ENCODE data around the gene RABEP1. TPM values are rescaled to one million over a fixed set of nuclear protein-coding genes. Genes with fewer than 3 reads are reported as not detected.

Gene RABEP1
- total and polyA plus RNA-seq, 4 donors: 21.1 to 47.5 (median 34.4) TPM

- Histone ChIP-seq H3K27ac (ENCODE audit: low read depth in 1 of 2, low read length in 2 of 2) (no peak overlapping the region), H3K4me3 (ENCODE audit: low read length in 2 of 2) (no peak overlapping the region), H3K9me3 (ENCODE audit: control insufficient read depth, low read length) (no peaks in the 10 kb centered on the region), H3K4me1 (ENCODE audit: control insufficient read depth in 1 of 2, insufficient read depth in 2 of 2, low read length in 2 of 2) (no peaks in the 10 kb centered on the region), H3K36me3 (ENCODE audit: control insufficient read depth in 1 of 2, insufficient read depth in 2 of 2, low read length in 1 of 2) (peaks cover 4 to 11% of the 10 kb centered on the region in 2 donors), H3K27me3 (ENCODE audit: control insufficient read depth in 1 of 2, insufficient read depth in 2 of 2, low read length in 1 of 2) (no peaks in the 10 kb centered on the region)
- WGBS, 2 donors: 66 to 71% methylated on average over 7 of the region's 7 CpGs
- DNase-seq: no peak
- no peak for ATAC-seq (ENCODE audit: low FRiP score)
- intact Hi-C loops (cut with DNase I): no loop called here
These were observed 80.2 kb downstream of the RABEP1 start for GRCh38 chr17:5362162-5362811.

DNA sequence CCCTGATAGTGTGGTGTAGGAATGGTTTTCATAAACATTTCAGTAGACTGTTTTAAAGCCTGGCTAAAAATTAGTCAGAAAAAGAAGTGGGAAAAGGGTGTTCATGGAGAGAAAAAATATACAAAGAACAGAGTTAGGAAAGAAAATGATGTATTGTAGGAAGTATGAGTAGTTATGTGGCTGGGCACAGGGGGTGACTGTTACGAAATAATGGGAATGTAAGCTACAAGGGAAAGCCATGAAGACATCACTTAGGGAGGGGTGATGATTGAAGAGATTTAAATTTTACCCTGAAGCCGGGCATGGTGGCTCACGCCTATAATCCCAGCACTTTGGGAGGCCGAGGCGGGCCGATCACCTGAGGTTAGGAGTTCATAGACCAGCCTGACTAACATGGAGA lies 82.1 kb downstream of the RABEP1 start:
- DNase-seq (no peak), ATAC-seq (ENCODE audit: low FRiP score) (no peak)
- Histone ChIP-seq H3K27ac (ENCODE audit: low read depth in 1 of 2, low read length in 2 of 2) (no peak overlapping the region), H3K36me3 (ENCODE audit: control insufficient read depth in 1 of 2, insufficient read depth in 2 of 2, low read length in 1 of 2) (peaks cover 0 to 11% of the 10 kb centered on the region in 2 donors), H3K4me3 (ENCODE audit: low read length in 2 of 2) (no peak overlapping the region), H3K27me3 (ENCODE audit: control insufficient read depth in 1 of 2, insufficient read depth in 2 of 2, low read length in 1 of 2) (no peaks in the 10 kb centered on the region), H3K4me1 (ENCODE audit: control insufficient read depth in 1 of 2, insufficient read depth in 2 of 2, low read length in 2 of 2) (no peaks in the 10 kb centered on the region), H3K9me3 (ENCODE audit: control insufficient read depth, low read length) (no peaks in the 10 kb centered on the region)
- 94 to 96% methylated on average over 6 of the region's 6 CpGs for WGBS, 2 donors
- intact Hi-C loops (cut with DNase I): no loop called here

DNA sequence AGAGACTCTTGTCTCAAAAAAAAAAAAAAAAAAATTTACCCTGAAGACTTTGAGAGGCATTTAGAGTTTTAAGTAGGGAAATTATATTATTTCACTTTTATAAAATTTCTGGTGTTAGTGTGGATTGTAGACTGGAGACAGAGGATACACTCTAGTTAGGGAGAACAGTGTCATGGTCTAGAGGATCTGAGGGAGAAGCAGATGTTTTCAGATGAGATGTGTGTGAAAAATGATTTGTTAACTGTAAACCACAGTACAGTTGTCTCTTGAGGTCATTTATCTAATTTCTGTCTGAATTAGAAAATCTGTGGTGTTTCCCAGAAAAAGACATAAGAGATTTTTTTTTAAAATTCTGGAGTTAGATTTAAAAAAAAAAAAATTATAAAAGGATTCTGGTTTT lies 82.6 kb downstream of the RABEP1 start:
- intact Hi-C loops (cut with DNase I): no loop called here
- ATAC-seq (ENCODE audit: low FRiP score): no peak

GRCh38 chr17:5365831-5366230 lies 83.7 kb downstream of the RABEP1 start:
- Histone ChIP-seq H3K4me1 (ENCODE audit: control insufficient read depth in 1 of 2, insufficient read depth in 2 of 2, low read length in 2 of 2) (no peaks in the 10 kb centered on the region), H3K9me3 (ENCODE audit: control insufficient read depth, low read length) (no peaks in the 10 kb centered on the region), H3K27ac (ENCODE audit: low read depth in 1 of 2, low read length in 2 of 2) (no peak overlapping the region), H3K36me3 (ENCODE audit: control insufficient read depth in 1 of 2, insufficient read depth in 2 of 2, low read length in 1 of 2) (peaks cover 0 to 11% of the 10 kb centered on the region in 2 donors), H3K4me3 (ENCODE audit: low read length in 2 of 2) (no peak overlapping the region), H3K27me3 (ENCODE audit: control insufficient read depth in 1 of 2, insufficient read depth in 2 of 2, low read length in 1 of 2) (no peaks in the 10 kb centered on the region)
- no peak for DNase-seq
- WGBS, 2 donors: 84 to 95% methylated on average over 6 of the region's 6 CpGs
- ATAC-seq (ENCODE audit: low FRiP score): no peak
- intact Hi-C loops (cut with DNase I): no loop called here

More for the DNA sequence above, 82.6 kb downstream of the RABEP1 start:
- no peaks in the 10 kb centered on the region for H3K4me1 ChIP-seq (ENCODE audit: control insufficient read depth in 1 of 2, insufficient read depth in 2 of 2, low read length in 2 of 2)
- DNase-seq: no peak
- no peaks in the 10 kb centered on the region for H3K9me3 ChIP-seq (ENCODE audit: control insufficient read depth, low read length)
- peaks cover 0 to 11% of the 10 kb centered on the region in 2 donors for H3K36me3 ChIP-seq (ENCODE audit: control insufficient read depth in 1 of 2, insufficient read depth in 2 of 2, low read length in 1 of 2)
- H3K27me3 ChIP-seq (ENCODE audit: control insufficient read depth in 1 of 2, insufficient read depth in 2 of 2, low read length in 1 of 2): no peaks in the 10 kb centered on the region
- H3K4me3 ChIP-seq (ENCODE audit: low read length in 2 of 2): no peak overlapping the region
- no peak overlapping the region for H3K27ac ChIP-seq (ENCODE audit: low read depth in 1 of 2, low read length in 2 of 2)

GRCh38 chr17:5370411-5370810 lies 88.3 kb downstream of the RABEP1 start:
- Histone ChIP-seq H3K4me1 (ENCODE audit: control insufficient read depth in 1 of 2, insufficient read depth in 2 of 2, low read length in 2 of 2) (no peaks in the 10 kb centered on the region), H3K9me3 (ENCODE audit: control insufficient read depth, low read length) (no peaks in the 10 kb centered on the region), H3K27ac (ENCODE audit: low read depth in 1 of 2, low read length in 2 of 2) (no peak overlapping the region), H3K27me3 (ENCODE audit: control insufficient read depth in 1 of 2, insufficient read depth in 2 of 2, low read length in 1 of 2) (no peaks in the 10 kb centered on the region), H3K36me3 (ENCODE audit: control insufficient read depth in 1 of 2, insufficient read depth in 2 of 2, low read length in 1 of 2) (peaks cover 2 to 3% of the 10 kb centered on the region in 2 donors), H3K4me3 (ENCODE audit: low read length in 2 of 2) (no peak overlapping the region)
- DNase-seq (no peak), ATAC-seq (ENCODE audit: low FRiP score) (no peak)
- intact Hi-C loops (cut with DNase I): no loop called here
- WGBS, 2 donors: 92 to 96% methylated on average over 4 of the region's 4 CpGs

- ATAC-seq (ENCODE audit: low FRiP score) (no peak), DNase-seq (no peak)
- Histone ChIP-seq H3K27me3 (ENCODE audit: control insufficient read depth in 1 of 2, insufficient read depth in 2 of 2, low read length in 1 of 2) (no peaks in the 10 kb centered on the region), H3K27ac (ENCODE audit: low read depth in 1 of 2, low read length in 2 of 2) (no peak overlapping the region), H3K36me3 (ENCODE audit: control insufficient read depth in 1 of 2, insufficient read depth in 2 of 2, low read length in 1 of 2) (peaks cover 2 to 6% of the 10 kb centered on the region in 2 donors), H3K4me3 (ENCODE audit: low read length in 2 of 2) (no peak overlapping the region), H3K9me3 (ENCODE audit: control insufficient read depth, low read length) (no peaks in the 10 kb centered on the region), H3K4me1 (ENCODE audit: control insufficient read depth in 1 of 2, insufficient read depth in 2 of 2, low read length in 2 of 2) (no peaks in the 10 kb centered on the region)
- intact Hi-C loops (cut with DNase I): no loop called here
- WGBS, 2 donors: 67 to 73% methylated on average over 6 of the region's 6 CpGs
These were observed 91.0 kb downstream of the RABEP1 start for GRCh38 chr17:5373112-5373511.

- no peak for DNase-seq
- no peaks in the 10 kb centered on the region for H3K9me3 ChIP-seq (ENCODE audit: control insufficient read depth, low read length)
- no peak overlapping the region for H3K4me3 ChIP-seq (ENCODE audit: low read length in 2 of 2)
- ATAC-seq (ENCODE audit: low FRiP score): no peak
- intact Hi-C loops (cut with DNase I): loop anchor here in 1 of 2 donors (5.0 kb wide), 1 partner anchor 1064 kb away; the partner anchor contains the start of gene PIMREG
- no peaks in the 10 kb centered on the region for H3K27me3 ChIP-seq (ENCODE audit: control insufficient read depth in 1 of 2, insufficient read depth in 2 of 2, low read length in 1 of 2)
- H3K27ac ChIP-seq (ENCODE audit: low read depth in 1 of 2, low read length in 2 of 2): no peak overlapping the region
- H3K36me3 ChIP-seq (ENCODE audit: control insufficient read depth in 1 of 2, insufficient read depth in 2 of 2, low read length in 1 of 2): peaks cover 6 to 14% of the 10 kb centered on the region in 2 donors
- WGBS, 2 donors: 87 to 91% methylated on average over 3 of the region's 3 CpGs
- no peaks in the 10 kb centered on the region for H3K4me1 ChIP-seq (ENCODE audit: control insufficient read depth in 1 of 2, insufficient read depth in 2 of 2, low read length in 2 of 2)
These were observed 96.6 kb downstream of the RABEP1 start for GRCh38 chr17:5378566-5379207.

- intact Hi-C loops (cut with DNase I): loop anchor here in 1 of 2 donors (5.0 kb wide), 1 partner anchor 1063 kb away; the partner anchor contains the start of gene PIMREG
- 86% methylated on average over 11 of the region's 11 CpGs for WGBS, 2 donors
- H3K27ac ChIP-seq (ENCODE audit: low read depth in 1 of 2, low read length in 2 of 2): no peak overlapping the region
These were observed 97.4 kb downstream of the RABEP1 start for GRCh38 chr17:5379351-5380107.

More at GRCh38 chr17:5379351-5380107, 97.4 kb downstream of the RABEP1 start:
- DNase-seq (no peak), ATAC-seq (ENCODE audit: low FRiP score) (no peak)
- Histone ChIP-seq H3K27me3 (ENCODE audit: control insufficient read depth in 1 of 2, insufficient read depth in 2 of 2, low read length in 1 of 2) (no peaks in the 10 kb centered on the region), H3K4me1 (ENCODE audit: control insufficient read depth in 1 of 2, insufficient read depth in 2 of 2, low read length in 2 of 2) (no peaks in the 10 kb centered on the region), H3K9me3 (ENCODE audit: control insufficient read depth, low read length) (no peaks in the 10 kb centered on the region), H3K36me3 (ENCODE audit: control insufficient read depth in 1 of 2, insufficient read depth in 2 of 2, low read length in 1 of 2) (peaks cover 6 to 13% of the 10 kb centered on the region in 2 donors), H3K4me3 (ENCODE audit: low read length in 2 of 2) (no peak overlapping the region)

All from aorta (tissue), 5 donors.